ENCODE data around the gene HACD3. TPM values are rescaled to one million over a fixed set of nuclear protein-coding genes. Genes with fewer than 3 reads are reported as not detected.

HACD3 gene
- total RNA-seq, 5 donors from 2014 or later (not counting 1 experiment from before 2014, with no cell fraction given), result 16.3 to 24.1 (median 20.9) TPM

DNA sequence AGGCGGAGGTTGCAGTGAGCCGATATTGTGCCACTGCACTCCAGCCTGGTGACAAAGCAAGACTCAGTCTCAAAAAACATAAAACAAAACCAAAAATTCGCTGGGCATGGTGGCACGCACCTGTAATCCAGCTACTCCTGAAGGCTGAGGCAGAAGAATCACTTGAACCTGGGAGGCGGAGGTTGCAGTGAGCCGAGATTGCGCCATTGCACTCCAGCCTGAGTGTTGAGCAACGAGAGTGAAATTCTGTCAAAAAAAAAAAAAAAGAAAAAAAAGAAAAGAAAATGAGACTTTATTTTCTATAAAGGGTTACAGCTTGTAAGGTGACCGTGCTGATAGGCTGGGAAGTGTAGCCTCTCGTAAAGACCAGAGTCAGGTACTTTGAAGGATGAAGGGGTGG is 6.0 kb upstream of the HACD3 start:
- ATAC-seq (replicated peaks in 1 of 4) (no peak), DNase-seq (no peak)
- no peaks in the 10 kb centered on the region for H3K4me1 ChIP-seq (ENCODE audit: control insufficient read depth in 1 of 2, extremely low read depth in 1 of 2, insufficient read depth in 2 of 2, low read length in 2 of 2)
- H3K9me3 ChIP-seq, result no peaks in the 10 kb centered on the region
- WGBS (ENCODE audit: insufficient coverage), result 86% methylated on average over 7 of the region's 10 CpGs
- no peak overlapping the region for H3K4me3 ChIP-seq (ENCODE audit: control insufficient read depth in 1 of 2, extremely low read depth in 1 of 2, low read length in 1 of 2)
- no peak overlapping the region for H3K27ac ChIP-seq (ENCODE audit: low read length)
- Mint-ChIP-seq H3K4me1 (no peaks in the 10 kb centered on the region), H3K27me3 (no peaks in the 10 kb centered on the region), H3K36me3 (no peaks in the 10 kb centered on the region), H3K27ac (no peak overlapping the region), H3K4me3 (no peak overlapping the region), H3K9me3 (no peaks in the 10 kb centered on the region)
- H3K36me3 ChIP-seq (ENCODE audit: control insufficient read depth in 2 of 2, extremely low read depth in 1 of 2, insufficient read depth in 1 of 2, low read length in 1 of 2), result no peaks in the 10 kb centered on the region
- POLR2A ChIA-PET, result interaction anchor here in 1 of 2 donors (0.6 kb wide), 1 partner anchor 43 kb away, joined by 3 read pairs; no protein-coding TSS in a partner anchor
- H3K27me3 ChIP-seq (replicated peaks in 1 of 2; ENCODE audit: control insufficient read depth in 2 of 2, extremely low read depth in 1 of 2, insufficient read depth in 2 of 2, low read length in 1 of 2), result peaks cover 0 to 3% of the 10 kb centered on the region in 2 experiments
- CTCF ChIA-PET, result no interaction called here

DNA sequence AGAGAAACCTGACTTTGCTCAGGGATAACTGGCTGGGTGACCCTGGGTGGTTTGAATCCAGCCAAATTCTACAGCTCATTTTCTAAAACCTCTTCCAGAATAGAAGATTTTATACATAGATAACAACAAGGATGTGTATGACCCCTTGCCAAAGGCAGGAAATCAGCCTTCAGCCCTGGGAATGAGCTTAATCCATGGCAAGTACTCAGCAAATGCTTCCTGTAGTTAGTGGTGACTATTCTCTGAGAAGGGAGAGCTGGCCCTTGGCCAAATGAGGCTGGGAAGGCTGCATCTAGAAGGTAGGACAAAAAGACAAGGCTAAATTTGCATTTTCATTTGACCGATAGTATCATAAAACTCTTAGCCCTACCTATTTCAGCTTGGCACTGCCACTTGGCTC is 4.6 kb upstream of the HACD3 start:
- no peak for ATAC-seq (replicated peaks in 1 of 4)
- WGBS (ENCODE audit: insufficient coverage), result 100% methylated on average over 1 of the region's 1 CpG
- Mint-ChIP-seq H3K27me3 (no peaks in the 10 kb centered on the region), H3K9me3 (no peaks in the 10 kb centered on the region), H3K4me1 (peaks cover 7% of the 10 kb centered on the region in 3 donors), H3K27ac (no peak overlapping the region), H3K36me3 (no peaks in the 10 kb centered on the region), H3K4me3 (no peak overlapping the region)
- H3K27me3 ChIP-seq (replicated peaks in 1 of 2; ENCODE audit: control insufficient read depth in 2 of 2, extremely low read depth in 1 of 2, insufficient read depth in 2 of 2, low read length in 1 of 2), result peaks cover 0 to 3% of the 10 kb centered on the region in 2 experiments
- H3K36me3 ChIP-seq (ENCODE audit: control insufficient read depth in 2 of 2, extremely low read depth in 1 of 2, insufficient read depth in 1 of 2, low read length in 1 of 2), result no peaks in the 10 kb centered on the region
- peaks cover 0 to 7% of the 10 kb centered on the region in 2 experiments for H3K4me1 ChIP-seq (ENCODE audit: control insufficient read depth in 1 of 2, extremely low read depth in 1 of 2, insufficient read depth in 2 of 2, low read length in 2 of 2)
- POLR2A ChIA-PET, result interaction anchor here in 1 of 2 donors (0.6 kb wide), 1 partner anchor 223 kb away, joined by 3 read pairs; no protein-coding TSS in a partner anchor
- no peak for DNase-seq
- no peak overlapping the region for H3K4me3 ChIP-seq (ENCODE audit: control insufficient read depth in 1 of 2, extremely low read depth in 1 of 2, low read length in 1 of 2)
- no peak overlapping the region for H3K27ac ChIP-seq (ENCODE audit: low read length)
- no peaks in the 10 kb centered on the region for H3K9me3 ChIP-seq
- CTCF ChIA-PET, result no interaction called here

DNA sequence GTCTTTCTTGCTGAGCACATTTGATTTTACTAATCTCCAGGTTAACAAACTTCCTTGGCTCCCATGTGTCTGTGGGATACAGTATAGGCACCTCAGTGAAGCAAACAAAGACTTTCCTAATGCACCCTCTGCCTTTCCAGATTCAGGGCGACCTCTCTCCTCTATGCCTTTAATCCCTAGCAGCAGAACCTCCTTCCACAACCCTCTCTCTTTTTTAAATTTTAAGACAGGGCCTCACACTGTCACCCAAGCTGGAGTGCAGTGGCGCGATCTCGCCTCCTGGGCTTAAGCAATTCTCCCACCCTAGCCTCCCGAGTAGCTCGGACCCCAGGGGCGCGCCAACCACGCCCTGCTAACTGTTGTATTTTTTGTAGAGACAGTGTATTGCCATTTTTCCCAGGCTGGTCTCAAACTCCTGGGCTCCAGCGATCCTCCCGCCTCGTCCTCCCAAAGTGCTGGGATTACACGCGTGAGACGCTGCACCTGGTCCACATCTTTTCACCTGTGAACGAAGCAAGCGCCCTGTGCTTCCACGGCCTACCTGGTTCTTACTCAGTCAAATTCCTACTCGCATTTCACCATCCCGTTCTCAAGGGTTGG is 1.7 kb upstream of the HACD3 start:
- H3K27ac ChIP-seq (ENCODE audit: low read length), result no peak overlapping the region
- CTCF ChIA-PET, result interaction anchor here in 1 of 2 donors (0.9 kb wide), 1 partner anchor 12 kb away, joined by 3 read pairs; no protein-coding TSS in a partner anchor
- POLR2A ChIA-PET, result interaction anchor here in 1 of 2 donors (0.5 kb wide), 1 partner anchor 398 kb away, joined by 6 read pairs; no protein-coding TSS in a partner anchor
- DNase-seq (no peak), ATAC-seq (replicated peaks in 1 of 4) (no peak)
- H3K27ac Mint-ChIP-seq, result peak overlapping the region in 1 of 2 donors; percentile 1
- no peak overlapping the region for H3K4me3 ChIP-seq (ENCODE audit: control insufficient read depth in 1 of 2, extremely low read depth in 1 of 2, low read length in 1 of 2)
- H3K36me3 ChIP-seq (ENCODE audit: control insufficient read depth in 2 of 2, extremely low read depth in 1 of 2, insufficient read depth in 1 of 2, low read length in 1 of 2), result no peaks in the 10 kb centered on the region
- no peaks in the 10 kb centered on the region for H3K9me3 ChIP-seq
- H3K4me3 Mint-ChIP-seq, result no peak overlapping the region
- WGBS (ENCODE audit: insufficient coverage), result 95% methylated on average over 13 of the region's 20 CpGs
- no peaks in the 10 kb centered on the region for H3K27me3 ChIP-seq (replicated peaks in 1 of 2; ENCODE audit: control insufficient read depth in 2 of 2, extremely low read depth in 1 of 2, insufficient read depth in 2 of 2, low read length in 1 of 2)
- H3K36me3 Mint-ChIP-seq, result peaks cover 2% of the 10 kb centered on the region
- H3K9me3 Mint-ChIP-seq, result no peaks in the 10 kb centered on the region
- H3K4me1 ChIP-seq (ENCODE audit: control insufficient read depth in 1 of 2, extremely low read depth in 1 of 2, insufficient read depth in 2 of 2, low read length in 2 of 2), result peaks cover 4 to 19% of the 10 kb centered on the region in 2 experiments
- peaks cover 27 to 31% (median 30%) of the 10 kb centered on the region in 3 donors for H3K4me1 Mint-ChIP-seq
- H3K27me3 Mint-ChIP-seq, result no peaks in the 10 kb centered on the region

DNA sequence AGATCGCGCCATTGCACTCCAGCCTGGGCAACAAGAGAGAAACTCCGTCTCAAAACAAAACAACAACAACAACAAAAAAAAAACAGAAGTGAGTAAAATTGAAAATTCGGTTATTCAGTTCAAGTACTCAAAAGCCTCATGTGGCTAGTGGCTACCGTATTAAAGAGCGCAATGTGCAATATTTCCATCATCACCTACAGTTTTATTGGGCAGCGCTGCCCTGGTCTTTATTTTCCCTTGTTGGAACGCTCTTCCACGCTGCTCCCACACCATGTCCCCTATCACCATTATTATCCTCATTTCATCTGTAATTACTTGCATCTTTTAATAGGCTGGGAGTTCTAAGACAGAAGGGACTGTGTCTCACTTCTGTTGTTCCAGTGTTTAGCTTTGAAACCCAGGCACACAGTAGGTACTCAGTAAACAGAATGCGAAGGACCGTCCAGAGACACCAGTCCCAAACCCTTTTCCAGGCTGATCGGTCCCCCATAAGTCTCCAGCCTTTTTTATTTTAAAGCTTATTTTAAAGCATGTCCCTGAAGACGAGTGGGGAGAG is 423 bp upstream of the HACD3 start:
- no peaks in the 10 kb centered on the region for H3K27me3 Mint-ChIP-seq
- CTCF ChIA-PET, result interaction anchor here in 1 of 2 donors (0.9 to 1.3 kb wide), 2 partner anchors 13 kb away, joined by 3 to 7 read pairs; partner anchors contain the start of gene DPP8
- H3K27ac Mint-ChIP-seq, result peak overlapping the region; percentile 79 to 93
- H3K4me1 ChIP-seq (ENCODE audit: control insufficient read depth in 1 of 2, extremely low read depth in 1 of 2, insufficient read depth in 2 of 2, low read length in 2 of 2), result peaks cover 4 to 19% of the 10 kb centered on the region in 2 experiments
- H3K9me3 Mint-ChIP-seq, result no peaks in the 10 kb centered on the region
- peaks cover 35 to 44% (median 38%) of the 10 kb centered on the region in 3 donors for H3K4me1 Mint-ChIP-seq
- 7% methylated on average over 6 of the region's 13 CpGs for whole genome bisulfite sequencing (ENCODE audit: insufficient coverage)
- H3K27me3 ChIP-seq (replicated peaks in 1 of 2; ENCODE audit: control insufficient read depth in 2 of 2, extremely low read depth in 1 of 2, insufficient read depth in 2 of 2, low read length in 1 of 2), result no peaks in the 10 kb centered on the region
- ATAC-seq (replicated peaks in 1 of 4), result no peak
- peak overlapping the region; percentile 65 for H3K27ac ChIP-seq (ENCODE audit: low read length)
- H3K4me3 ChIP-seq (ENCODE audit: control insufficient read depth in 1 of 2, extremely low read depth in 1 of 2, low read length in 1 of 2), result peak overlapping the region; percentile 68 to 87
- POLR2A ChIA-PET, result interaction anchor here (0.5 to 0.7 kb wide), 3 partner anchors 11 to 269 kb away, joined by 3 to 4 read pairs (median 3); partner anchors contain the start of gene RNU5B-1 (in 1 of the 2)
- peaks cover 9% of the 10 kb centered on the region for H3K36me3 Mint-ChIP-seq
- H3K4me3 Mint-ChIP-seq, result peak overlapping the region; percentile 82 to 89 (median 83)
- DNase-seq, result no peak
- H3K36me3 ChIP-seq (ENCODE audit: control insufficient read depth in 2 of 2, extremely low read depth in 1 of 2, insufficient read depth in 1 of 2, low read length in 1 of 2), result no peaks in the 10 kb centered on the region
- no peaks in the 10 kb centered on the region for H3K9me3 ChIP-seq

DNA sequence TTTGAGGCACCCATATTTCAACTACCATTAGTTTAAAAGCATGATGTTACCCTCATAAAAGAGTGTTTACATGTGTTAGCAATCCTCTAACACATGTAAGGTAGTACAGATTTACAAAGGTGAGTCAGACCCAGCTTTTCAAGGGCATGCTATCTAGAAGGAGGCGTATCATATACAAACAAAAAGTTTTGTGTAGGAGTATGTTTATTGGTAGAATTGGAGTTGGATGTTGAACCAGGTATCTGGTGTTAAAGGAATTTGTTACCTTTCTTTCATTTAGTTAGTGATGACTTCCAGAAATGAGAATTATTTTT is 2.4 kb downstream of the HACD3 start:
- no peak overlapping the region for H3K27ac Mint-ChIP-seq
- ATAC-seq (replicated peaks in 1 of 4), result no peak
- no CpG with 5 or more reads among the region's 1 CpG for WGBS (ENCODE audit: insufficient coverage)
- POLR2A ChIA-PET, result no interaction called here
- peaks cover 4 to 19% of the 10 kb centered on the region in 2 experiments for H3K4me1 ChIP-seq (ENCODE audit: control insufficient read depth in 1 of 2, extremely low read depth in 1 of 2, insufficient read depth in 2 of 2, low read length in 2 of 2)
- no peaks in the 10 kb centered on the region for H3K36me3 ChIP-seq (ENCODE audit: control insufficient read depth in 2 of 2, extremely low read depth in 1 of 2, insufficient read depth in 1 of 2, low read length in 1 of 2)
- peaks cover 9% of the 10 kb centered on the region for H3K36me3 Mint-ChIP-seq
- H3K4me3 ChIP-seq (ENCODE audit: control insufficient read depth in 1 of 2, extremely low read depth in 1 of 2, low read length in 1 of 2), result no peak overlapping the region
- H3K9me3 ChIP-seq, result no peaks in the 10 kb centered on the region
- CTCF ChIA-PET, result no interaction called here
- H3K27ac ChIP-seq (ENCODE audit: low read length), result no peak overlapping the region
- H3K4me1 Mint-ChIP-seq, result peaks cover 39 to 47% (median 42%) of the 10 kb centered on the region in 3 donors
- H3K27me3 Mint-ChIP-seq, result no peaks in the 10 kb centered on the region
- no peak for DNase-seq
- H3K9me3 Mint-ChIP-seq, result no peaks in the 10 kb centered on the region
- no peaks in the 10 kb centered on the region for H3K27me3 ChIP-seq (replicated peaks in 1 of 2; ENCODE audit: control insufficient read depth in 2 of 2, extremely low read depth in 1 of 2, insufficient read depth in 2 of 2, low read length in 1 of 2)
- peak overlapping the region; percentile 31 to 83 (median 38) for H3K4me3 Mint-ChIP-seq

DNA sequence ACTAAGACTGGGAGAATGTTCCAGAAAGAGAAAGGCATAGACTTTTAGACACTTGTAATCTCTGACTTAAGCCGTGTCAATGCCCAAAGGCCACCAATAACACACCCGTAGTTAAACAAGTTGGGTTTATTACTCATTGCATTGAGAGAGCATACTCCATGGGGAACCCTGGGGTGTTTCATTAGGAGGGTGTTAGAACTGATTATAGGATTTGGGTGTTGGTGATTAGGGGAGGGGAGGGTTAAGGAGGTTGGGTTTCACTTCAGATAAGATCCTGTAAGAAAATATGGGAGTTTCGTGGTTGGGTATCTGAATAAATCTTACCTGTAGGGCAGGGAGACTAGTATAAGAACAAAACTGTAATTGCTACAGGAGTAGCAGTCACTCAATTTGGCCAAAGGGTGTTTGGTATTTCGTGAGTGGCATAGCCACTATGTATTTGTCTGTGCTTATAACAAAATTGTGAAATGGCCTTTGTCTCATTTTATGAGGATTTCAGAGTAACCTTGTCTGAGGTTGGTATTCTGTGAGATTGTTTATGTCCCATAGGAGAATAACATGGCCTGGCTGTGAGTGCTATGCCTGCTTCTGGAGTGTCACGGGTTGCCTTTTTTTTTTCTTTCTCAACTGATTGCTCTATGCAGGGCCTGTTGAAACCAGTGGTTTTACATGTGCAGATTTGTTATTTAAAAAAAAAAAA is 2.9 kb downstream of the HACD3 start:
- H3K9me3 ChIP-seq, result no peaks in the 10 kb centered on the region
- H3K4me3 Mint-ChIP-seq, result peak overlapping the region in 2 of 3 donors; percentile 57 to 83
- no peaks in the 10 kb centered on the region for H3K27me3 ChIP-seq (replicated peaks in 1 of 2; ENCODE audit: control insufficient read depth in 2 of 2, extremely low read depth in 1 of 2, insufficient read depth in 2 of 2, low read length in 1 of 2)
- peaks cover 12% of the 10 kb centered on the region for H3K36me3 Mint-ChIP-seq
- ChIA-PET POLR2A (no interaction called here), CTCF (no interaction called here)
- no peak overlapping the region for H3K4me3 ChIP-seq (ENCODE audit: control insufficient read depth in 1 of 2, extremely low read depth in 1 of 2, low read length in 1 of 2)
- ATAC-seq (replicated peaks in 1 of 4), result no peak
- no peak for DNase-seq
- H3K4me1 ChIP-seq (ENCODE audit: control insufficient read depth in 1 of 2, extremely low read depth in 1 of 2, insufficient read depth in 2 of 2, low read length in 2 of 2), result peaks cover 4 to 19% of the 10 kb centered on the region in 2 experiments
- H3K27ac Mint-ChIP-seq, result no peak overlapping the region
- no peaks in the 10 kb centered on the region for H3K9me3 Mint-ChIP-seq
- no peak overlapping the region for H3K27ac ChIP-seq (ENCODE audit: low read length)
- 78% methylated on average over 2 of the region's 5 CpGs for WGBS (ENCODE audit: insufficient coverage)
- H3K4me1 Mint-ChIP-seq, result peaks cover 42 to 52% (median 45%) of the 10 kb centered on the region in 3 donors
- no peaks in the 10 kb centered on the region for H3K36me3 ChIP-seq (ENCODE audit: control insufficient read depth in 2 of 2, extremely low read depth in 1 of 2, insufficient read depth in 1 of 2, low read length in 1 of 2)
- H3K27me3 Mint-ChIP-seq, result no peaks in the 10 kb centered on the region

Measured in T-cell (primary cell).